Skeletal muscle cell (primary cell): Measurements from ENCODE around the gene NECTIN1.
A peak's percentile ranks its signal among the peaks of the same experiment; 100 is the strongest.
"Not testable (repeated sequence)": the region's sequence is repeated elsewhere in the genome, so short reads cannot be mapped to it uniquely, and the experiment has no call there.

ENCODE experiments used
- DNase-seq: peaks from one replicate; pipeline ENCODE4 v3.0.0-alpha.2; 2010; ENCODE audit warnings: low read depth
- H3K4me3 ChIP-seq: 2 replicates; pipeline ENCODE4 v1.5.1; 2011; ENCODE audit warnings: low read depth, mild to moderate bottlenecking, control low read depth, low read length, moderate library complexity

NECTIN1 gene

DNA sequence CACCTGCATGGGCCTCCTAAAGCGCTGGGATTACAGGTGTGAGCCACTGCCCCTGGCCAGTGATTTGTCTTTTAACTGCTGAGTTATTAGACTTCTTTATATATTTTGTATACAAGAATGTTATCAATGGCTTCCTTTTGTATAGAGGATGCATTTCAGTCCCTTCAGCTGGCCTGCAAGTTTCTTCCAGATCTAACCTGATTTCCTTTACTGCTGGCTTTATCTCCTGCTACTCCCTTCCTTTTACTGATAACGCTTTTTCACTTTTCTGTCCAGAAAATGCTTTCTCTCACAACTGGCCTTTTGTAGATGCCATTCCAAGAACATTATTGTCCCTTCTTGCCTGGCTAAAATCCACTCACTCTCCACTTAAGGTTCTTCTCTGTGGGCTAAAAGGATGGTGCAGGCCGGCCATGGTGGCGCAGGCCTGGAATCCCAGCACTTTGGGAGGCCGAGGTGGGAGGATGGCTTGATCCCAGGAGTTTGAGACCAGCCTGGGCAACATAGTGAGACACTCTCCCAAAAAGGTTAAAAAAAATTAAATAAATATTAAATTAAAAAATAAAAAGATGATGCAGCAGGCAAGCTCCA, 118.1 kb downstream of the NECTIN1 start:
- DNase-seq = no peak
- no peak overlapping the region for H3K4me3 ChIP-seq

DNA sequence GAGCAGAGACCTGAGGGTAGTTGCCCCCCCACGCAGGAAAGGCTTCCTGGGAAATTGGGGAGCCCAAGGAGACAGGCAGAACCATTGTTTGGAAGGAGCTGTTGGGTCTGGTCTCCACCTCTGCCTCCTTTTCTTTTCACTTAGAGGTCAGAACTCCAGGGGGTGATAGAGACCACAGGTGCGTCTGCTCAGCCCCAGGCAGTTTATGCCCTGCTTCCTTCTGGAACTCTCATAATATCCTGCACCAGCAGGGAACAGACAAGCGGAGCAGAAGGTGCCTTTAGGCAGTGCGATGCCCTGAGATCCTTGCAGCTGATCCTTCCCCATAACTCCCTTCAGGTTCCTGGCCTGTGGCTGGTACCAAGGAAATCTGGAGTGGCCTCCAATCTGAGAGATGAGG, 120.2 kb downstream of the NECTIN1 start:
- H3K4me3 ChIP-seq = no peak overlapping the region
- no peak for DNase-seq

DNA sequence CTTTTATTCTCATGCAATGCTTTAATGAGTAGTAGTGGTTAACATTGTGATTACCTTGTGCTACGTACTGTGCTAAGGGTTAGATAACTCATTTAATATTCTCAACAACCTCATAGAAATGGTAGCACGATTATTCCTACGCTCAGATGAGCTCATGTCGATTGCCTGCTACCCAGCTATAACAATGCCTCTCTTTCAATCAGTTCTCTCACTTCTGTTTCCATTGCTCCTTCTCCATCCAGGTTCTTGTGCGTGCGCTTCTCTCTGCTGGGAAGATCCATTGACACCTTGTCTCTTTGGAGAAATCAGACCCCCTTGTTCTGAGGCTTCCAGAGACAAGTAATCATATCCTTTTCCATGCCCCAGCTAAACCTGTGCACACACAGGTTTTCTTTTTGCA, 120.8 kb downstream of the NECTIN1 start:
- H3K4me3 ChIP-seq = no peak overlapping the region
- DNase-seq = no peak

DNA sequence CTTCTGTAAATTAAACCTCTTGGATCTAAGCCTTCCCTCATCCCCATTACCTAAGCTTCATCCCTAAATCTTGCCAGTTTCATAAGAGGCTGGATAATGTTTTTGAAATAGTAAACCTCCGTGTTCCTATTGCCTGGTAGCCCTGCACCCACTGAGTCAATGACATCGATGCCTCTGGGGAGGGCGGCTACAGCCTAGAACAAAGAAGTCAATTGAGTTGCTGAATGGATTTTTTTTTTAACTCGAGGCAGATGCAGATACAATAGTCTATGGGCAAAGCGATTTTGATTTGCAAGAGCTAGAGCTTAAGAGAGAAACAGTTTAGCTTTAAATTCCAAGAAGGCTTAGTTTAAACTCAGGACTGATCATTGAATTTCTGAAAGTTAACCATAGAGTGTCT, 121.3 kb downstream of the NECTIN1 start:
- no peak for DNase-seq
- no peak overlapping the region for H3K4me3 ChIP-seq

DNA sequence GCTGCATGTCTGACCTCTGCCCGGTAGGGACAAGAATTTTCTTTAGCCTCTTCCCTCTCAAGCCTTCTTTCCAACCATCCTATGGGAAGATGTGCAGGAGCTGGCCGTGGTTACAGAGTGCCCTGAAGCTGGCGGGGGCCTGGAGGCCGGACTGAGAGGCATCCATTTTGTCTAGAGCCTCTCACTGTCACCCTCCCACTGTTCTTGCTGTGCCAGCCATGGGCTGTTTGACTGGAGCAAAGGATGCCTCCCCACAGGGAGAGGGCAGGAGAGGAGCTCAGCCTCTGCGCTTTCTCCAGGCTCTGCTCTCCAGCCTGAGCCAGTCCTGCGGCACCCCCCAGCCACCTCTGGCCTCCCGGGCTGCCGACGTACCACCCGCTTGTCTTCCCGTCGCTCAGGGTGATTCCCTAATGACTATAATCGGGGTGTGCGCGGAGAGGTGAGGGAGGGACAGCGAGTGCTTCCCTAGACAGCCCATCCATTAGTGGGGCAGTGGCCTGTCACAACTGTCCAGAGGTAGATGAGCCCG, 123.8 kb downstream of the NECTIN1 start:
- H3K4me3 ChIP-seq = no peak overlapping the region
- no peak for DNase-seq

DNA sequence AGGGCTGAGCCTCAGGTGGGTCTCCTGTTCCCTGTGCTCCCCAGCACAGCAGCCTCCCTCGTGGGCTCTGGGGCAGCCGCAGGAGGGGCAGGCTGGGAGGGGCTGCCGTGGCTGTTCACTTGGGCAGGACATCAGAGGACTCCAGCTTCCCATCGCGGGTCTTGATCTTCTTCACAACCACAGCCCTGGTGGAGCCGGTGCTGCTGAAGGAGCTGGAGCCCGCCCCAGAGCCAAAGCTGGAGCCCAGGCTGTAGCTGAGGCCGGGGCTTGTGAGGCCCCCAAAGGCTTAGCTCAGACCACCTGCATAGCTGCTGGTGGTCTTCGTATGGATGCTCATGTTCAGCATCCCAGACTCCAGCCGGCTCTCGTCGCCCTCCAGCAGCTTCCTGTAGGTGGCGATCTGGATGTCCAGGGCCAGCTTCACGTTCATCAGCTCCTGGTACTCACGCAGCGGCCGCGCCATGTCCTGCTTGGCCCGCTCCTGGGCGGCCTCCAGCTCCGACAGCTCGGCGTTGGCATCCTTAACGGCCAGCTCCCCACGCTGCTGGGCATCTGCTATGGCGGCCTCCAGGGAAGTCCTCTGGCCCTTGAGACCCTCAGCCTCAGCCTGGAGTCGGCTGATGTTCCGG, 126.1 kb downstream of the NECTIN1 start:
- DNase-seq = no peak
- H3K4me3 ChIP-seq = no peak overlapping the region

DNA sequence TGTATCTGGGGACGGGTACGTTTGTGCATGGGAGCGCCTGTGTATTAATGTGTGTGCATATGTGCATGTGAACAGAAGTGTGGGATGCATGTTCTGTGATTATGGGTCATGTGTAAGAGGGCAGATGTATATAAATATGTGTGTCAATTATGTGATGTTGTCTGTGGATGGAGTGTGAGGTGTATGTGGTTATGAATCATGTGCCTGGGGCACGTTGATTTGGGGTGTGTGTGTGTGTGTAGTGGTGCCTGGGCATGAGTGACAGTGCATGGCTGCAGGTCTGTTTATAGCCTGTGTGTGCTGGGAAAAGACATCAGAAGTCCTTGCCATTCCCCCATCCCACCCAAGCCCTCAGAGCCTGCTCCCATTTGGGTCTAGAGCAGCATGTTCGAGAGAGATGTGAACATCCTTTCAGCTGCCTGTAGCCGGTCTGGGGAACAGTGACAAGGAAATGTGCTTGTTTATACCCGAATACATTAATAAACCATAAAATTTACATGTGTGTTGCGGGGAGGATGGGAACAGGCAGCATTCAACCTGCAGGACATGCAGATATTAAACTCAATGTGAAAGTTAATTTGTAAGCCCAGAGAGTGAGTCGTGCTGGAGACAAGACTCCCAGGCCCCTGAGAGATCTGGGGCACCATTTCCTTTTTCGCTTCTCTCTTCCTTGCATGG, 129.0 kb downstream of the NECTIN1 start:
- DNase-seq = no peak

DNA sequence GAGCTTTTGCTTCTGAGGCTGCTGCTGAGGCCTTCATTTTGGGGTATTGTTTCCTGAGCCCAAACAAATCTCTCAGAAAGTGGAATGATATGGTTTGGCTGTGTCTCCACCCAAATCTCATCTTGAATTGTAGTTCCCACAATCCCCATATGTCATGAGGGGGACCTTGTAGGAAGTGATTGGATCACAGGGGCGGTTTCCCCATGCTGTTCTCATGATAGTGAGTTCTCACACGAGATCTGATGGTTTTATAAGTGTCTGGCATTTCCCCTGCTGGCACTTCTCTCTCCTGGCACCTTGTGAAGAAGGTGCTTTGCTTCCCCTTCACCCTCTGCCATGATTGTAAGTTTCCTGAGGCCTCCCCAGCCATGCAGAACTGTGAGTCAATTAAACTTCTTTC, 133.1 kb downstream of the NECTIN1 start:
- DNase-seq, H3K4me3 ChIP-seq: not testable (repeated sequence)

More for the DNA sequence above, 129.0 kb downstream of the NECTIN1 start:
- no peak overlapping the region for H3K4me3 ChIP-seq

DNA sequence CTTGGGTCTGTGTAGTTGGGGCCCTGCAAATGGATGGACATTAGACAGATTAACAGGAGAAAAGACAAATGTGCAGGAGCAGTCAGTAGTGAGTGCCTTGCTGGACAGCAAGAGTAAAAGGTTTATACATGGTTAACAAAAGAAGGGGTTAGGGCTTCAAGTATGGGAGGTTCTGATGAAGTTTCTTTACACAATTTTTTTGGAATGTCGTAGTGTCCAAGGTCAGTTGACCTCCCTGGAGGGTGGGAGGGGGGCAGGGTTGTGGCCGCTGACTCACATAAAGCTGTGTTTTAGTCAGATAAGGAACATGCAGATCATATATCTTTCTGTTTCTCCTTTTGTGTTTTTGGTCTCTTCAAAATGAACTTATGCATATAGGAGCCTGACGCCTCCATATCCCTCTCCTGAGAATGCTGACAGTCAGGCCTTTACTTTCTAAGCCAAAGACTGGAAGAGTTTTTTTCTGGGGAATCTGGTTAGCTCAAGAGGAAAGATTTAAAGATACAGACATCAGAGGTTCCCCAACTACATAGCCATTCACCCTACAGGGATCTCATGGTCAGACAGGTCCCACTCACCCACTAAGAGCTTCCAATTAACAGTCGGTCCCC, 134.3 kb downstream of the NECTIN1 start:
- no peak overlapping the region for H3K4me3 ChIP-seq
- DNase-seq = peak; percentile 49

DNA sequence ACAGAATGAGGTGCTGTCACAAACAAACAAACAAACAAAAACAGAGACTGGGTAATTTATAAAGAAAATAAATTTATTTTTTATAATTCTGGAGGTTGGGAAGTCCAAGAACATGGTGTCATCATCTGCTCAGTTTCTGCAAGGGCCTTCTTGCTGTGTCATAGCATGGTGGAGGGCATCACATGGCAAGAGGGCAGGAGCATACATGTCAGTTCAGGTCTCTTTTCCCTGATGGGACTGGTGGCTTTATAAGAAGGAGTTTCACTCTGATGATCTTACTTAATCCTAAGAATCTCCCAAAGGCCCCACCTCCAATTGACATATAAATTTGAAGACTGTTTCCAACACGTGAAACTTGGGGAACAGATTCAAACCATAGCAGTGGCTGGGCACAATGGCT, 135.7 kb downstream of the NECTIN1 start:
- H3K4me3 ChIP-seq = no peak overlapping the region
- DNase-seq = no peak

DNA sequence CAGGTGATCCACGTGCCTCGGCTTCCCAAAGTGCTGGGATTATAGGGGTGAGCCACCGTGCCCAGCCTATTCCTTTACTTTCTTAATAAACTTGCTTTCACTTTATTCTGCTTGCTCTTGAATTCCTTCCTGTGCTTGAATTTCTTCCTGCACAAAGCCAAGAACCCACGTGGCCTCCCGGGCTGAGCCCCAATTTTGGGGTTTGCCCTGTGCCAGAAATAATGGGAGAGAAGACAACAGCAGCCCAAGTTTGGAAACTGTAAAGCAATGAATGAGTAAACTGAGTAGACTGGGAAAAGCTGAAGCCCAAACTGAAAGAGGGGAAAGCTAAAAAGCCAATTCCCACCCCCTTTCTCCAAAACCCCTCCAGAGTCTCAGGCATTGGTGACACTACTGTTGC, 136.4 kb downstream of the NECTIN1 start:
- H3K4me3 ChIP-seq = no peak overlapping the region
- no peak for DNase-seq

DNA sequence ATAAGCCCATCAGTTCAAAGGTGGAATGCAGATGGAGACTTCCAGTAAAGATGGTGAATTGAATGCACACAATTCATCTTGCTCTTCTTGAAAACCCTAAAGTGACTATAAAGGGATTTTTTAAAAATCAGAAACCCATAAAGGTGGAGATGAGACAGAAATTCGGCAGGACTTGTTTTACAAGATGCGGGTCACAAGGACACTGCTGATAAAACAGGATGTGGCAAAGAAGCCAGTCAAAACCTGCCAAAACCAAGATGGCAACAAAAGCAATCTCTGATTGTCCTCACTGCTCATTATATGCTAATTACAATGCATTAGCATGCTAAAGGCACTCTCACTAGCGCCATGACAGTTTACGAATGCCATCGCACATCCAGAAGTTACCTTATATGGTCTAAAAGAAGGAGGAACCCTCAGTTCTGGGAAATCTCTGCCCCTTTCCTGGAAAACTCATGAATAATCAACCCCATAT, 137.1 kb downstream of the NECTIN1 start:
- DNase-seq = no peak

DNA sequence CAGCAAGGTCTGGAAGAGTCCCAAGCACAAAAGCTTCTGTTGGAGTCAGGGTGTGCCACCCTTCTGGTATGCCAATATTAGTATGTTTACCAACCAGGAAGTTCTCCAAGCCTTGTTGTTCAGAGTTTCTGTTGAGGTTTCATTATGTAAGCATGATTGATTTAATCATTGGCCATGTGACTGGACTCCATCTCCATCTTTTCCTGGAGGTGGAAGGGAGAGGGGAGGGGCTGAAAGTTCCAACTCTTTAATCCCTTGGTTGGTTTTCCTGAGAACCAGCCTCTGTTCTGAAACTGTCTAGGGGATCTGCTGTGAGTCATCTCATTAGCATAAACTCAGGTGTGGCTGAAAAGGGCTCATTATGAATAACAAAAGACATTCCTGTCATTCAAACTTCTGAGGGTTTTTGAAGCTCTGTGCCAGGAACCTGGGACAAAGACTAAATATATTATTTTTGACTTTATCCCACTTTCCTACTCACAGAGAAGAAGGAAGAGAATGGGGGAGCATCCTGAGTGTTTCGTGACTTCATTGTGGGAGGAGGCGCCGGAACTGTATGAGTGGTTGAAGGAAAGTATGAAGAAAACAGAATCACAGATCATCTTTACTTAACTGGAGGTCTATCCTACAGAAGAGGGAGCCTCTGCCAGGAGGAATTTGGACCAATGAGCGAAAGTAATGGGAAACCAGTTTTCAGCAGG, 138.2 kb downstream of the NECTIN1 start:
- DNase-seq = no peak
- H3K4me3 ChIP-seq = no peak overlapping the region

More for the DNA sequence above, 137.1 kb downstream of the NECTIN1 start:
- H3K4me3 ChIP-seq = no peak overlapping the region

DNA sequence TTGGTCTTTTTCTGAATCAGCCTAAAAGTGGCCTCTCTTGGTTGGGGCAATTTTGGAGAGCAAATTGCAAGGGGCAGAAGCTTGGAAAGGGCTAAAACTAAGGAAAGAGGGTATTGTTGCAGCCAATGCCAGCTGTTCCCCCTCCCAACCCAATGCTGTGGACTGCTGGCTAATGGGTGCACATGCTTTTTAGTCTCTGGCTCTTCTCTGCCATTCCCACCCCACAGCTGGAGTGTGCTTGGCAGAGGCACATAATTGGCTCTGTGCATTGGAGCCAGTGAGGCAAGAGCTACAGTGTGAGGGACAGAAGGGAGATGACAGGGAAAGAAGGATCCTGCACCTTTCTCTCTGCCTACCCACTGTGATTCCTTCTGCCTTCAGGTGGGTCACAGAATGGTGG, 140.0 kb downstream of the NECTIN1 start:
- no peak for DNase-seq
- H3K4me3 ChIP-seq = no peak overlapping the region
